HG03354 (cell line): ENCODE results near the gene NKD1.

ENCODE experiments used
- ATAC-seq: cut with Tn5 transposase; IDR thresholded peaks from one replicate; pipeline ENCODE4 v1.9.1; 2021; ENCODE audit warnings: mild to moderate bottlenecking; ENCODE audit not compliant: unreplicated experiment, poor library complexity, severe bottlenecking

The NKD1 gene

DNA sequence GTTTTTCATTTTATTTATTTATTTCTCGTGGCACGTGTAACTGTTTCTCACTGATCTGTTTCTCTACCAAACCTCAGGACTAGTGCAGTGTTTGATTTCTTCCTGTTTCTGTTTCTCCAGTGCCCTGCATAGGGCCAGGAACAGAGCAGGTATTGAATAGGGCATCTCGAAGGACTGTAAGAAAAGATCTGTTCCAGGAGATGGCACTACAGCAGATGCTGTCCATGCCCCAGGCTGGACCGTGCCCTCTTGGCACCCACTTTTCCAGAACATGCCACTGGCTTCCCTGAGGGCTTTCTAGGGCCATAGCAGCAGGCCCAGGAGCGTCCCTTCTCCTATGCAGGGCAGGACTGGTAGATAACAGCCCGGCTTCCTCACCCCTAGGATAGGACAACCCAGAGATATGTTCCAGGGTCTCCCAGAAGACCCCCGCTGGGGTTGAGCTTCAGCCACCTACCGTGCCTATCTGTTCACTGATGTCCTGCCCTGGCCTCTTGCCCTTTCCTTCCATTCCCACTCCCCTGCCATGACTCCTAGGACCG is 128.6 kb downstream of the NKD1 start:
- ATAC-seq: no peak

DNA sequence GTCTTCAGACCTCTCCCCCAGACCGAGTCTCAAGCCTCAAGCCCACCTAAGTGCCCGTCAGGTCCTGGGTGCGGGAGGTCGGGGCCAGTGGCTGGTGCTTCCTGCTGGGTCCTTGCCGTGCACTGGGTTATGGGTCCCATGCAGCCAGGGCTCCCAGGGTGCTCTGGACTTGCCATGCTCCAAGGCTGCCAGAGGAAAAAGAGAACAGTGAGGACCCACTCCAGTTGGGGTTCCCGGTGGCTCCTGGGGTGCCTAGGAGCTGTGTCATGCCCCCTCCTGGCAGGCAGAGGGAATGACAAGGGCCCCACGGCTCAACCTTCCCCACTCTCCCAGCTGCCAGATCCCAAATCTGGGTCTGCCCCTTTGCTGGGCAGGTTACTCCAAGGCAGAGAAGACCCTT is 129.2 kb downstream of the NKD1 start:
- no peak for ATAC-seq

DNA sequence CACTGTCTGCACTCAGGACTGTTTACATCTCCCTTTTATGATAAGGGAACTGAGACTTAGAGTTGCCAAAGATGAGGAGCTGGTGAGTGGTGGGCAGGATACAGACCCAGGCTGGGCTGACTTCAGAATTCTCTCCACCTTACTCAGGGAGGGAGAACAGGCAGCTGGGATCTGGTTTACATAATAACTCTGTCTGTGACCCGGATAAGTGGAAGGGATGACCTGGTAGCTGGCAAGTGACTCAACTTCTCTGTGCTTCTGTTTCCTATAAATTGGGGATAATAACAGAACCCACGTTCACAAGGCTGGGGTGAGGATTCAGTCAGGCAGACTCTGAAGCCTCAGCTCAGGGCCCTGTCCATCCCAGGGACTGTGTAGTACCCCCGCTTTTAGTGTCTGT is 130.3 kb downstream of the NKD1 start:
- ATAC-seq: no peak

DNA sequence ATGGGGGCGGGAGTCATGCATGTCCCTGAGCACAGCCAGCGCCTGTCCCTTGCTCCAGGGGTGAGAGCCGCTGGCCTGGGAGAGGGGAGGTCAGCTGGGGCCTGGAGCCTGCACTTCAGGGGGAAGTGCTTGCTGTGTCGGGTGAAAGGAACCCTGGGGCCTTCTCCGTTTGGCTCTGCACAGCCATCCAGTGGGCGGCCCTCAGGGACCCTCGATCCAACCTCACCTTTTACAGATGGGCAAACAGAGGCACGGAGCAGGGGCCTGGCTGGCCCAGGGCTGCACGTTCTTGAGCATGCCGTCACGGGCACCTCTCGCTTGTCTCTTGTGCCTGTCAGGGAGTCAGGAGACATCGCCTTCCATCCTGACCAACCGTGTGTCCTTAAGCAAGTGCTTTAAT is 131.1 kb downstream of the NKD1 start:
- no peak for ATAC-seq

DNA sequence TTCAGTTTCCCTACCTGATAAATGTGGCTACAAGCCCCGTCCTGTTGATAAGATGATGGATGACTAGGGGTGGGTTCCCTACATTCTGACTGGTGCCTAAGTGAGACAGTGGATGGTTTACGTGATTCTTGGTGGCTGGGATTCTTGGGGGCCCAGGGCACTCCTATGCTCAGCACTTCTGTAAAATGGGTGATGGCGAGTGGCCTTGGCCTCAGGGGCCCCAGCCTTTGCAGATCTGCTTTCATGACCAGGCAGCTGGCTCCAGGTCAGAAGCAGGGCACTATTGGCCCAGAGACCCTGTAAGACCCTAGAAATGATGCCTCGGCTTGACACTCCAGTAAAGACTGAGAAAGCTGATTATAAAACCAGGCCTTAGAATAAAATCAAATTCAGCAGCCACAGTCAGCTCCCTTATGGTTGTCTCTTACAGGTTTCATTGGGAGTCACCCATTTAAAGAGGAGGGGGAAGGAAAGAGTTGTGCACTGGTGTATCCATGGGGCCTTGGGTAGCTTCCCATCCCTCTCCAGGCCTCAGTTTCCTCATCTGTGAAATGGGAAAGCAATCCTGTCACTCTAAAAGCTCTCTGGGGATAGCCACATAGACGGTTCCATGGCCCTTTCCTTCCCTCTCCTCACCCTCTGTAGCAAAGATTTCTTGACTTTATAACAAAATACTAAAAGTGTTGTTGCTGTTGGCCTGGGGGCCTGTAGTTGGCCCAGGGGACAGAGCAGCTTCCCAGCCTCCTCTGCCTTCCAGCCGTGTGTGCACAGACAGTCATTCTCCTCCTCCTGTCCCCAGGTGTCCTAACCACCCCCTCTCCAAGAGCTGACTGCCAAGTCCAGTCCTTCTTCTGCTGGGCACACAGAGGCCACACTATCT is 131.7 kb downstream of the NKD1 start:
- no peak for ATAC-seq

DNA sequence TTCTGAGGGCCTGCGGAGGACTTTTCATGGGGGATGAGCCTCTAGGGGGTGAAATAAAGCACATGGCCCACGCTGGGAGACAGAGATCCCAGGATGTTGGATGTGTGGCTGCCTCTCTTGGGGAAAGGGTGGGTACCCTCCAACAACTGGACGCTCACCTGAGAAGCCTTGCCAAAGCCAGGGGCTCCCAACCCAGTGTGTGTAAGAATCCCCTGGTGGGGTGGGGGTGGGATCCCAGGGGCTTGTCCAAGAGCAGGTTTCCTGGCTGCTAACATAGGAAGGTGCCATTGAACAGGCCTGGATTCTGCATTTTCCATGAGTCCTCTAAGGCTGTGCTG is 132.3 kb downstream of the NKD1 start:
- ATAC-seq: no peak

DNA sequence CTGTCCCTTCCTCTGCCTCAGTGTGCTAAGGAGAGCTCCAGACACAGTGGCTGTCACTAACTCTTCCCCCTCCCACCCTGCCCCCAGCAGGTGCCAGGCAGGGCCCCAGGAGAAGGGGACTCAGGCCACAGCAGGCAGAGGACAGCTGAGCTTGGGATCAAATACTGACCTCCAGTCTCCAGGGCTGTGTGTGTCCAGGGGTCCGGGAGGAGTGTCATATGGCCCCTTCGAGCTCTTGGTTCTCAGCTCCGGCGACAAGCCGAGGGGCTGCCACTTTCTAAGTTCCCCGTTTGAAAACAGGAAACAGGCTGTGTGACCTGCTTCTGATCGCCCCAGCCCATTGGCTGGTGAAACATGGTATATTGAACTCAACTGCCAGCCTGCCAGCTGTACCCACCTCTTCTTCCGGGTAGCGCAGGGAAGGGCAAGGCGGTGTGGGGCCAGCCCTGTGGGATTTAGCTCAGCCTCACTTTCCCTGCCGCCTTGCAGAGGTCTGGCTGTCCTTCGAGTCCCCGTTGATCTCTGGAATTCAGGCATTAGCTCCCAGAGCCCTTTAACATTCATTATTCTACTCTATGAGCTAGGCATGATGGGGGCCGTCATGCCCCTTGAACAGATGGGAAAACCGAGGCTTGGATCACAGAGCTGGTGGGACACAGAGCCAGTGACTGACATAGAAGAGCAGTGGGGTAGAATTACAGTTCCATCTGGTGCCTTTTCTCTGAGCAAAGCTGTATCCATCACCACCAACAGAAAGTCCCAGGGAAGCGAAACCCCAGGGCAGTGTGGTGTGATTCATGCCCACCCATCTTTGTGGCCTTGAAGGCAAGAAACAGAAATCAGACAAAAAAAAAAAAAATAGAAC is 133.1 kb downstream of the NKD1 start, which contains the start of gene SNX20:
Gene SNX20, minus strand, starts transcription at position 292 of the 865 bp plus-strand sequence. CDS start 3,786 bp downstream, outside the sequence.
- peak; percentile 54 for ATAC-seq

DNA sequence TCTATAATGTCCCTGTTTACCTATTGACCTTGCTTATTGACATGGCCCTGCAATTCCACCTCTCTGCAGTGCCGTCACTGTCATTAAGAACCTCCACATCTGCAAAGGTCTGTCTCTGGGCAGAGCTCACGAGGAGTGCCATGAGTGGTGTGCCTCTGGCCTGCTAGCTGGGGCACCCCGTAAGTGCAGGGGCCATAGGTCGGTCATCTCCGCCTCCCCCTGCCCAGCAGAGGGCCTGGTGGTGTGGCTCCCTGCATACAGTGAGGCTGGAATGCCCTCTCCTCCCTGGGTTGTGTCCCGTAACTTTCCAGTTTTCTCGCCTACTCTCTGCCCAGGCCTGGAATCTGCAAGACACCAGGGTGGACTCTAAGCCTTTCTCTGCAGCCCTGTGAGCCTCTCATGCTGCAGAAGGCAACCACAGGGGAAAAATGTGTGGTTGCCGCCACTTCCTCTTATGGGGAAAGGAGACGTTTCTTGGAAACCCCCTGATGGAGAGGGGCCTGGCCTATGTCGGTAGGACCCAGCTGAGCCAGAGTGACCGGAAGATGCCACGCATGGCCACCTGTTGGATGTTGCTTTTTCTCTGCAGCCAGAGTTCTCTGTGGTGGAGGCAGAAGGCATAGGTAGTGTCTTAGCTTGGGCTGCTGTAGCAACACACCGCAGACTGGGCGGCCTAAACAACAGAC is 135.6 kb downstream of the NKD1 start:
- ATAC-seq: peak; percentile 76

DNA sequence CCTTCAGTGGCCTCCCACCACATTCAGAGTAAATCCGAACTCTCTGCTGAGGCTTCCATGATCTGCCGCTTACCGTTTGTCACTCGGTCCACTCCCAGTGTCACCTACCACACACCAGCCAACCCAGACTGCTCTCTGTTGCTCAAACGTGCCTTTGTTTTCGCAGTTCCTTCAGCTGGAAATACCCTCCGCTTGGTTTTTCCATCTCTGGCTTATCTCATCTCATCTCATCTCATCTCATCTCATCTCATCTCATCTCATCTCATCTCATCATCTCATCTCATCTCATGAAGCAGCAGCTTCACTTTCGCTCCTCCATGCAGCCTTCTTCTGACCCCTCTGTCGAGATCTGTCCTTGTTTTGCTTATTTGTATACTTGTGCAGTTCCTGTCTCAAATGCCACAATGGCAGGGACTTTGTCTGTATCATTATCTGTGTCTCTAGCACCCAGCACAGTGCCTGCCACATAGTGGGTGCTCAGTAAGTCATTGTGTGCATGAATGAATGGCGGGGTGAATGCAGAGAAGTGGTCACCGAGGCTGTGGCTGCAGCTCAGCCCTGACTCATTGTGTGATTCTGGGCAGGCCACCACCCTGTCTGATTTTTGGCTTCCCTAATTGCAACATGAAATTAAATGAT is 136.7 kb downstream of the NKD1 start:
- no peak for ATAC-seq

DNA sequence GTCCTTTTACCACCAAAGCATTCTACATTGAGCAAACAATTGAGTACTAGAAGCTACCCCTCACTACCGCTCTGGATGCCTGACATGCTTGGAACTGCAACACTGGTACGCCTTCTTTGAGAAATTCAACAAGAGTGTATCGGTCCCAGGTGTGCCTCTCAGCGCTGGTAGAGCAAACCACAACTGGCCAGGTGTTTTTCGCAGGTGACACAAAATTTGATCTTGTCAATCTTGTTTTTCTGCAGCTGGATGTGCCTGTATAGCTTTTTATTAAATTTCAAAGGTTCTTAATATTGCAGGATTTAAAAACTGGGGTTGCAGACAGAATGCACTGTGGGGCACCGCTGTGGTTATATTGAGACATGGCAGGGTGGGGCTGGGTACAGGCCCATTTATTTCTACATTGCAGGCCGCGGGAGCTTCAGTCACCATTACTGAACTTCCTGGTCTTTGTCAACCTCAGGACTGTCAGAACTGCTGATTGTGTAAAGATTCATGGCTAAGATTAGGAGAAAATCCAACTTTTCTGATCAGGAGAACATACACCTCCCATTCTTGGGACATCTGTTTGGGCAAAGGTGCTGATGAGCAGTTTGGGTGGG is 137.4 kb downstream of the NKD1 start:
- ATAC-seq: no peak

DNA sequence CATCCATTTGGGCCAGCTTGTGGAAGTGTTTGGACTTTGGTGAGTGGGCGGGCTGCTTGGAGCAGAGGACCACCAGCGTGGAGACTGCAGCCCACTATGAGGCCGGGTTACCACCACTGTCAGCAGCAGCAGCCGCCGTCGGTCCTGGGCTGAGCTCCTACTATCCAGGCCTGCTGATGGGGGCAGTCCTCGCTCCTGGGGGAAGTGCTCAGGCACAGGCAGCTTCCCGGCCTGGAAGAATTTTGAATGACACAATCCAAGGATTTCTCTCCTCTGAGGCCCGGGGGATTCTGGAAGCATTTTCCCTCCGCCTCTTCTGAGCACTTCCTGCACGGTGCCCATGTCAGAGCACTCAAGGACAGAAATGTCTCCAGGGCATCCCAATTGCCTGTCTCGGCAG is 139.9 kb downstream of the NKD1 start:
- ATAC-seq: no peak

DNA sequence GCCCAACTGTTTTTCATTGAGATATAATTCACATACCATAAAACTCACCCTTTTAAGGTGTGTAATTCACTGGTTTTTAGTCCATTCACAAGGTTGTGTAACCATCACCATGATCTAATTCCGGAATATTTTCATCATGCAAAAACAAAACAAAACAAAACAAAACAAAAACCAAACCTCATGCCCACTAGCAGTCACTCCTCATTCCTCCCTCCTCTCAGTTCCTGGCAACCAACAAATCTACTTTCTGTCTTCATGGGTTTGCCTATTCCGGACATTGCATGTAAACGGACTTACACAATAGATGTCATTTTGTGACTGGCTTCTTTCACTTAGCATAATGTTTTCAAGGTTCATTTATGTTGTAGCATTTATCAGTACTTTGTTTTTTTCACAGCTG is 140.7 kb downstream of the NKD1 start:
- ATAC-seq: no peak

DNA sequence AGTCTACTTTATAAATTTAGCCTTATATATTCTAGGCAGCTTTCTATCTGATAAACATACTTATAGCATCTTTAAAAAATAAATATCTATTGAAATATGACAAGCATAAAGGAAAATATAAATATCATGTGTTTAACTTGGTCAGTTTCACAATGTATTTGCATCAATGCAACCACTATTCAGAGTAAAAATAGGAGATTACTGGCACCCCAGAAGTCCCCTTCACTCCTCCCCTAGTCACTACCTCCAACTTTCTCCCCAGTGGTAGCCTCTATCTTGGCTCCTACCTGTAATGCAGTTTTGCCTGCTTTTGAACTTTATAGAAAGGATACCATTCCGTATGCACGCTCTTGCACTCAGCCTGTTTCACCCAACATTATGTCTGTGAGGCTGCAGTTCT is 142.0 kb downstream of the NKD1 start:
- no peak for ATAC-seq

DNA sequence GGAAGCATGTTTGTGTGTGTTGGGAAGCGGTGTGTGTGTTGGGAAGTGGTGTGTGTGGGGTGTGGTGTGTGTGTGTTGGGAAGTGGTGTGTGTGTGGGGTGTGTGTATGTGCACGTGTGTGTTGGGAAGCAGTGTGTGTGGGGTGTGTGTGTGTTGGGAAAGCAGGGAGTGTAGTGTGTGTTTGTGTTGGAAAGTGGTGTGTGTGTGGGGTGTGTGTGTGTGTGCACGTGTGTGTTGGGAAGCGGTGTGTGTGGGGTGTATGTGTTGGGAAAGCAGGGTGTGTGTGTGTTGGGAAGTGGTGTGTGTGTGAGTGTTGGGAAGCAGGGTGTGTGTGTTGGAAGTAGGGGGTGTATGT is 144.4 kb downstream of the NKD1 start:
- ATAC-seq: no peak

DNA sequence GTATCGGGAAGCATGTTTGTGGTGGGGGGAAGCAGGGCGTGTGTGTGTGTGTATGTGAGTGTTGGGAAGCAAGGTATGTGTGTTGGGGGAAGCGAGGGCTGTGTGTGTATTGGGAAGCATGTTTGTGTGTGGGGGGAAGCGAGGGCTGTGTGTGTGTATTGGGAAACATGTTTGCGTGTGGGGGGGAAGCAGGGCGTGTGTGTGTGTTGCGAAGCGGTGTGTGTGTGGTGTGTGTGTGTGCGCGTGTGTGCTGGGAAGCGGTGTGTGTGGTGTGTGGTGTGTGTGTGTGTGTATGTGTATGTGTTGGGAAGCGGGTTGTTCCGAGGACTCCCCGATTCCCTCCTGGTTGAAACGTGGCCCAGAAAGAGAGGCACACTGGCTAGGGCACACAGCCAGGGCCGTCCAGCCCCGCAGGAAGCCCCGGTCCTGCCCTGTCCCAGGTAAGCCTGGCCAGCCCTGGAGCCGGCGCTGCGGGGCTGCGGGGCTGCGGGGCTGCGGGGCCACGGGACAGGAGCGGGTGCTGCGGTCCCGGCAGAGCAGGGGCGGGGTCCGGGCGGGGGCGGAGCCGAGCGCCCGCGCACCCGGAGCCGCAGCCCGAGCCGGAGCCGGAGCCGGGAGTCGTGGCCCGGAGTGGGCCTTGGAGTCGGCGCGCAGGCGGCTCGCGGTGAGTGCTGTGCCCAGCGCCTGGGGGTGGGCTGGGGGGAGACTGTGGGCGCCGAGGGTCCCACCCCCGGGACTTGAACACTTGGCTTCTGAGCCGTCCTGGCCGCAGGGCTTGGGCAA is 145.0 kb downstream of the NKD1 start, which contains the start of gene NOD2:
Gene NOD2, plus strand, starts transcription at position 608 of the 783 bp plus-strand sequence. CDS start 5,890 bp downstream, outside the sequence.
- ATAC-seq: no peak

DNA sequence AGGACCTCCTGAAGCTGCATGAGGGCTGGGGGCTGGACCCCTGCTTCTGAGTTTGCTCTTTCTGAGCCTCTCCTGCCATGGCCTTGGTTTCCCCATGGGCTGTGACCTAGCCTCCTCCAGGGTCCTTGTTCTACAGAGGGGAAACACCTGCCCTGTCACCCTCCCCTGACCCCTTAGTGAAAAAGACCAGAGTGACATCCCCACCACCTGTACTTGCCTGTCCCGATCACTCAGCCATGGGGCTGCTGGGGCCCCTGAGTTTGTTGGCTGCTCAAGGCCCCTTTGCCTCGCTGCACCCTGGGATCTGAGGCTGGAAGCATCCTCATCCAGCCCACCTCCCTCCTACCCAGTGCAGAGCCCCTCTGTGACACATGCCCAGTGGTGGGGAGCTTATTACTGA is 146.0 kb downstream of the NKD1 start:
- ATAC-seq: no peak

DNA sequence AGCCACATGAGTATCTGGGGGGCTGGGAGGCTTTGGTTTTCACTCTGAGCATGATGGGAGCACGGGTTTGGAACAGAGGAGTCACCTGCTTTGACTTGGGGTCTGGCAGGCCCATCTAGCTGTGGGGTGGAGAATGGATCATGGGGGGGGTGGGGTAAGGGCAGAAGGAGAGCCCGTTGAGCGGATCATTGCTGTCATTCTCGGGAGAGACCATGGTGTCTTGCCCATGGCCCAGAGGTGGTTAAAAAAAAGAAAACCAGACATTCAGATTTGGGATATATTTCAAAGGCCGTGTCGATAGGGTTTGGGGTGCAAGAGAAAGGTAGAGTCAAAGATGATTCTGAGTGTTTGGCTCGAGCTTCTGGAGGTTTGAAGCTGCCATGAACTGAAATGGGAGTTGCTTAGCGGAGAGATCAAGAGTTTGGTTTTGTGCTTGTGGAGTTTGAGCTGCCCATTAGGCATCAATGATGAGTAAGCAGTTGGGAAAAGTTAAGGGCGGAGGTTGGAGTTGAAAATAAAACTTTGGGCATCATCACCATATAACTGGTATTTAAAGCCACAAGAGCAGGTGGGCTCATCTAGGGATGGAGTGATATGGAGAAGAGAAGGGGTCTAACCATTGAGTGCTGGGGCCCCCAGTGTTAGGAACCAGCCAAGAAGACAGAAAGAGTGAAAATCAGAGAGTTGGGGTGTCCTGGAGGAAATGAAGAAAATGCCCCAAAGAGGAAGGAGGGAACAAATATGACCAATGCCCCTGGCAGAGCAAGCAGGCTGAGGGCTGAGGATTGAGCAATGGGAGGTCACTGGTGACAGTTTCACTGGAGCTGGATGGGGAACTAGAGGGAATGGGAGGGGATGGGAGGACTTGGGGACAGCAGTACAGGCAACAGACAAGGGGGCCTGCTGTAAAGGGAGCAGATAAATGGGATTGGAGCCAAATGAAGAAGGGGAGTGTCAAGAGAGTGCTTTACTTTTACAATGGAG is 147.1 kb downstream of the NKD1 start:
- no peak for ATAC-seq
